Spleen (tissue), 11 donors: ENCODE data around the gene CHEK1. TPM values are rescaled to one million over a fixed set of nuclear protein-coding genes. Genes with fewer than 3 reads are reported as not detected.

ENCODE experiments used
- DNase-seq: peaks from one replicate; pipeline ENCODE4 v3.0.0-alpha.2; 2020
- H3K27ac ChIP-seq, 8 donors: fragments of 200-600 bp; sonication (generic) in 7 of 8; 1 replicate in 4 of 8; 2 replicates in 4 of 8; pipeline versions ENCODE4 v1.5.0 to v1.8.0; 2016 to 2021; ENCODE audit warnings: inconsistent platforms in 4 of 8, mild to moderate bottlenecking in 4 of 8, moderate library complexity in 1 of 8
- H3K27me3 ChIP-seq, 7 donors: fragments of 200-600 bp; sonication (generic) in 6 of 7; replicated peaks in 1 of 7; 1 replicate in 4 of 7; 2 replicates in 3 of 7; pipeline versions ENCODE4 v1.5.0 to v1.8.0; 2016 to 2021; ENCODE audit warnings: inconsistent platforms in 3 of 7, mild to moderate bottlenecking in 1 of 7
- H3K36me3 ChIP-seq, 6 donors: fragments of 200-600 bp; sonication (generic) in 5 of 6; 1 replicate in 4 of 6; 2 replicates in 2 of 6; pipeline versions ENCODE4 v1.5.0 to v1.8.0; 2016 to 2021; ENCODE audit warnings: inconsistent platforms in 2 of 6
- H3K4me1 ChIP-seq, 6 donors: fragments of 200-600 bp; sonication (generic) in 5 of 6; 1 replicate in 3 of 6; 2 replicates in 3 of 6; pipeline versions ENCODE4 v1.5.0 to v1.8.0; 2016 to 2021; ENCODE audit warnings: inconsistent platforms in 3 of 6
- H3K4me3 ChIP-seq, 8 donors: fragments of 200-600 bp; sonication (generic) in 7 of 8; 1 replicate in 4 of 8; 2 replicates in 4 of 8; pipeline versions ENCODE4 v1.5.0 to v1.8.0; 2016 to 2021; ENCODE audit warnings: inconsistent platforms in 4 of 8, mild to moderate bottlenecking in 4 of 8, moderate library complexity in 2 of 8
- H3K9me3 ChIP-seq, 8 donors: fragments of 200-600 bp; sonication (generic) in 7 of 8; 1 replicate in 4 of 8; 2 replicates in 4 of 8; pipeline versions ENCODE4 v1.5.0 to v1.8.0; 2016 to 2021; ENCODE audit warnings: inconsistent platforms in 4 of 8
- CTCF ChIP-seq, 11 experiments: fragments of 200-600 bp in 7 of 11; fragments of 450-650 bp in 4 of 11; sonication (generic) in 4 of 11; IDR thresholded peaks in 8 of 11; conservative IDR thresholded peaks in 3 of 11; 1 replicate in 7 of 11; 2 replicates in 4 of 11; pipeline versions ENCODE4 v1.4.0 to v1.8.0; 2016 to 2021; ENCODE audit warnings: antibody characterized with exemption in 11 of 11, inconsistent platforms in 4 of 11, mild to moderate bottlenecking in 1 of 11
- POLR2A ChIP-seq, 3 donors: fragments of 450-650 bp; IDR thresholded peaks; one replicate each; pipeline ENCODE4 v1.5.1; 2017; ENCODE audit warnings: antibody characterized with exemption in 3 of 3, mild to moderate bottlenecking in 1 of 3
- POLR2AphosphoS5 ChIP-seq, 3 donors: sonication (generic); formaldehyde crosslinking; IDR thresholded peaks; one replicate each; pipeline ENCODE4 v1.5.1; 2017; ENCODE audit warnings: antibody characterized with exemption in 3 of 3
- WGBS, 5 donors: extraction: QIAGEN DNeasy Blood & Tissue Kit in 3 of 5; methylation state at CpG; one replicate each; pipeline versions ENCODE4 v1.1.5 to v1.1.7; 2013 to 2018; 5-methylcytosine and 5-hydroxymethylcytosine counted together
- intact Hi-C: fragments of 100-400 bp; cut with DNase I; formaldehyde crosslinking; loops from one replicate; pipeline ENCODE4 v1.15.0; 2023; ENCODE audit warnings: low total_unique reads
- polyA plus RNA-seq, 3 donors: library from polyadenylated mRNA; stranded (reverse); fragments of 200-250 nt; gene quantifications; one replicate each; pipeline ENCODE4 v1.2.1, GENCODE V29; 2013
- total RNA-seq, 7 donors: library from RNA; depleted of rRNA in 3 of 7; stranded (reverse); fragments of >200 nt in 3 of 7; fragmentation: NEBNext Ultra II Directional in 4 of 7; extraction: Animal tissue kit (Norgen Biotek cat#: 25700) in 4 of 7; gene quantifications; one replicate each; pipeline versions ENCODE4 v1.1.0 to v1.2.1, GENCODE V29; 2016 to 2021
- donor health status: healthy with polysubstance abuse.
- donor health status: DM: no; HTN: no; CAD: no; lungs with moderate emphysema.
- donor health status: DM: no; HTN: no; CAD: no.
- donor health status: Bipolar disorder and iron deficiency.
- donor health status: healthy.
- donor health status: DM: no; HTN: no; CAD: no.
- donor health status: DM: yes; HTN: yes; CAD: no.

CHEK1 gene
- total and polyA plus RNA-seq, 10 donors, result 1.6 to 10.3 (median 6.1) TPM

- Histone ChIP-seq H3K4me3 (no peak overlapping the region), H3K9me3 (no peaks in the 10 kb centered on the region), H3K4me1 (no peaks in the 10 kb centered on the region), H3K27ac (no peak overlapping the region), H3K36me3 (no peaks in the 10 kb centered on the region), H3K27me3 (no peaks in the 10 kb centered on the region)
- TF ChIP-seq POLR2A (IDR thresholded peaks at IDR 0.05) (no peak), CTCF (IDR thresholded peaks at IDR 0.05 in 8 of 11, conservative IDR thresholded peaks at IDR 0.05 in 3 of 11) (no peak), POLR2AphosphoS5 (IDR thresholded peaks at IDR 0.05) (no peak)
- 93 to 100% (median 95%) methylated on average over 11 of the region's 11 CpGs for WGBS, 5 donors
- DNase-seq, result no peak
- intact Hi-C loops, result no loop called here
Measured at GRCh38 chr11:125688066-125688465, 63.1 kb downstream of the CHEK1 start.

- Histone ChIP-seq H3K4me1 (no peaks in the 10 kb centered on the region), H3K27me3 (no peaks in the 10 kb centered on the region), H3K36me3 (no peaks in the 10 kb centered on the region), H3K27ac (no peak overlapping the region), H3K9me3 (no peaks in the 10 kb centered on the region), H3K4me3 (no peak overlapping the region)
- intact Hi-C loops, result no loop called here
- TF ChIP-seq POLR2A (IDR thresholded peaks at IDR 0.05), result no peak
- no peak for TF ChIP-seq POLR2AphosphoS5 (IDR thresholded peaks at IDR 0.05)
- no peak for TF ChIP-seq CTCF (IDR thresholded peaks at IDR 0.05 in 8 of 11, conservative IDR thresholded peaks at IDR 0.05 in 3 of 11)
- 91 to 97% (median 95%) methylated on average over 3 of the region's 3 CpGs for WGBS, 5 donors
- DNase-seq, result no peak
Measured at GRCh38 chr11:125688632-125689031, 63.7 kb downstream of the CHEK1 start.

- H3K27ac ChIP-seq, result no peak overlapping the region
- no peaks in the 10 kb centered on the region for H3K4me1 ChIP-seq
- intact Hi-C loops, result no loop called here
- TF ChIP-seq CTCF (IDR thresholded peaks at IDR 0.05 in 8 of 11, conservative IDR thresholded peaks at IDR 0.05 in 3 of 11), result no peak
- no peak for DNase-seq
- H3K9me3 ChIP-seq, result no peaks in the 10 kb centered on the region
- no peak overlapping the region for H3K4me3 ChIP-seq
- 82 to 91% (median 88%) methylated on average over 6 of the region's 6 CpGs for WGBS, 5 donors
- no peaks in the 10 kb centered on the region for H3K36me3 ChIP-seq
- no peaks in the 10 kb centered on the region for H3K27me3 ChIP-seq
Measured at GRCh38 chr11:125689274-125689859, 64.4 kb downstream of the CHEK1 start.

- intact Hi-C loops, result no loop called here
- no peak overlapping the region for H3K4me3 ChIP-seq
- H3K27me3 ChIP-seq, result no peaks in the 10 kb centered on the region
- 92 to 100% (median 95%) methylated on average over 2 of the region's 2 CpGs for WGBS, 5 donors
- no peaks in the 10 kb centered on the region for H3K36me3 ChIP-seq
- no peak overlapping the region for H3K27ac ChIP-seq
- TF ChIP-seq POLR2AphosphoS5 (IDR thresholded peaks at IDR 0.05) (no peak), CTCF (IDR thresholded peaks at IDR 0.05 in 8 of 11, conservative IDR thresholded peaks at IDR 0.05 in 3 of 11) (no peak), POLR2A (IDR thresholded peaks at IDR 0.05) (no peak)
- no peak for DNase-seq
- no peaks in the 10 kb centered on the region for H3K9me3 ChIP-seq
- no peaks in the 10 kb centered on the region for H3K4me1 ChIP-seq
Measured at GRCh38 chr11:125690006-125690405, 65.0 kb downstream of the CHEK1 start.
